NCI-H187 (cell line): Measurements from ENCODE around the gene FGD2.
"Not testable (repeated sequence)": the region's sequence is repeated elsewhere in the genome, so short reads cannot be mapped to it uniquely, and the experiment has no call there.

Experiments
- DNase-seq, 2 experiments: peaks; one replicate each; lab custom pipeline; 2025; lab: John Stamatoyannopoulos, UW

The FGD2 gene

DNA sequence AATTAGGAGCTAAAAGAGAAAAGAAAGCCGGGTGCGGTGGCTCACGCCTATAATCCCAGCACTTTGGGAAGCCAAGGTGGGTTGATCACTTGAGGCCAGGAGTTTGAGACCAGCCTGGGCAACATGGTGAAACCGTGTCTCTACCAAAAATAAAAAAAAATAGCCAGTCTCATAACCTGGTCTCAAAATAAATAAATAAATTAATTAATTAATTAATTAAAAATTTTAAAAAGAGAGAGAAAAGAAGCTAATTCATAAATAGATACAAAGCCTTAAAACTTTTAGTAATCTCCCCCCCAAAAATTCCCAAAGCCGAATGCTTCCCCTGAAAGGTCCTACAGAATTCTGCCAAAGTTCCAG, 53.5 kb downstream of the FGD2 start:
- DNase-seq: not testable (repeated sequence)

DNA sequence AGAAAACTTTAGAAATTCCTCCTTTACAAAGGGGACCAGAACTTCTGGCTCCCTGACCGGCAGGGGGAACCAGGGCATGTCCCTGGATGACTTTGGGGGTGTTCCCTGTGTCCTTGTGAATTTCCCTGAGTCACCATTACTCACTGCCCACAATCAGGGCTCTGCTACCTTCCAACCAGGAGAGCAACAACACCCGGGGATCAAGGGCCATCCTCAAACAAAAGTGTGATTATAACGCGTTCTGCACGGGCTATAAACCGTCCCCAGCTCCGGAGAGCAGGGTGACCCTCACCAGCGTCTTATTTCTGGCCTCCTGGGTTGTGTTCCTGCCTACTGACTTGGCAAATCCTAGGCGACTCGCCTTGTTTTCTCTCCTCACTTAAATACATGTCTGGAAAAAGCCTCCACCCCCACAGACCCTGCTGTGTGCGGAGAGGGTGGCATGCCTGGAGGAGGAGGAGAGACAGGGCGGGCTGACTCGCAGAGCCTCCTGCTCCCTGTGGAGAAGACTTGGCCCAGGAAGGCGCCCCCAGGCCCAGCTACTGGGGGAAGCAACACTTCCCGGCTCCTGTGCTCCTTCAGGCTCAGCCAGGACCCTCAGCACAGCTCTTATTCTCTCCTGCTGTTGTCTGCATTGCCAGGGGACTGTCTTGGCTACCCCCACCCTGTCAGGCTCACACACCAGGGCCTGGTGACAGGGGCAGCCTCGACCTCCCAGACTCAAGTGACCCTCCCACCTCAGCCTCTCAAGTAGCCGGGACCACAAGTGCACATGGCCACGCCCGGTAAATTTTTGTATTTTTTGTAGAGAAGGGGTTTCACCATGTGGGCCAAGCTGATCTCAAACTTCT, 54.1 kb downstream of the FGD2 start:
- no peak for DNase-seq

DNA sequence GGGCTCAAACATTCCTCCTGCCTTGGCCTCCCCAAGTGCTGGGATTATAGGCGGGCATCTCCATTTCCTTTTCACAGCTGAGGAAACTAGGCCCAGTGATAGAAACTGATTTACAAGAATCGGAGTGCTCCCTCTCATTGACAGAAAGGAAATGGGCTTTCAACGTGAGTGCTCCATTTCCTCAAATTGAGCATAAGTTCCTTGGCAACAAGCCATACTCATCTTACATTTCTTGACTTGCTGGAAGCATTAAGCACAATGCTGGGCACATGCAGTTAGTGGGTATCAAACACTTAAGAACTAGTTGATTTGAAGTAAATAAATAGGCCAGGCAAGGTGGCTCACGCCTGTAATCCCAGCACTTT, 54.7 kb downstream of the FGD2 start:
- DNase-seq: no peak

DNA sequence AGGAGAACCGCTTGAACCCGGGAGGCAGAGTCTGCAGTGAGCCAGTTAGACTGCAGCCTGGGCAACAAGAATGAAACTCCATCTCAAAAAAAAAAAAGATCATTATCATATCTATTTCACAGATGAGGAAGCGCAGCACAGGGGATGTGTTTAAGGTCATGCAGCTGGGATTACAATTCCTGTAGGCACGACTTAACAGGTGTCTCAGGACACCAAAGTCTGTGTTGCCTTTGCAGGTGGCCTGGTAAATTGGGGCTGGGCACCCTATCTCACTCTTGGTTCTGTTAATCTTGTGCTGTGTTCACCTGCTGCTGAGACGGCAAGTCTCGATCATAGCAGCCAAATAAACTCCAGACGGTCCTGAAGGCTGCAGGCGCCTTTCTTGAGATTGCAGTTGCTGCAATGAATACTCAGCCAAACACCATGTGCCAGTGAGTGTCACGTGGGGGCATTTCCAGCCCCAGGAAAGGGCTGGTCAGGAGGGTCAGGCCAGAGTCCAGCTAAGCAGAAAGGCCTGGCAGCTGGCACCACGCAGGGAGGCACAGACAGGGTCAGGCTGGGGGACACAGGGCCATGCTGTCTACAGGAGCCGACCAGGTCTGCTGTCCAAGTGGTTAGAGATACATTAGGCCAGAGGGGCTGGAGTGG, 55.8 kb downstream of the FGD2 start:
- DNase-seq: no peak

DNA sequence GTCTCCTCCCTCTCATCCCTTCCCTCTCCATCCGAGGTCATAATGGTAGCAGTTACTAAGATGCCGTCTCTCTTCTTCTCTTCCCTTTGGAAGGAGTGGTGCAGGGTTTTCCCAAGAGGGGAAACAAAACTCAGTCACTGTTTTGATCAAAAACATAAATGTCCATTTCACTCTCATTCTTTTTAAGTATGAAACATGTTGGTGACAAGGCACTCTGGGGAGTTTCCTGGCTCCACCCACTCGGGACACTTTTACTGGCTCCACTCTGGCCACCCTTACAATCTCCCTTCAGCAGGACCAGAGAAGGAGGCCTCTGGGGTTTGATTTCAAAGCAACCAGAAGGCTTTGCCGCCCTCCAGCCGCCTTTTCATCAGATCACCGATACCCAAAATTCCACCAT, 57.0 kb downstream of the FGD2 start:
- DNase-seq: no peak

DNA sequence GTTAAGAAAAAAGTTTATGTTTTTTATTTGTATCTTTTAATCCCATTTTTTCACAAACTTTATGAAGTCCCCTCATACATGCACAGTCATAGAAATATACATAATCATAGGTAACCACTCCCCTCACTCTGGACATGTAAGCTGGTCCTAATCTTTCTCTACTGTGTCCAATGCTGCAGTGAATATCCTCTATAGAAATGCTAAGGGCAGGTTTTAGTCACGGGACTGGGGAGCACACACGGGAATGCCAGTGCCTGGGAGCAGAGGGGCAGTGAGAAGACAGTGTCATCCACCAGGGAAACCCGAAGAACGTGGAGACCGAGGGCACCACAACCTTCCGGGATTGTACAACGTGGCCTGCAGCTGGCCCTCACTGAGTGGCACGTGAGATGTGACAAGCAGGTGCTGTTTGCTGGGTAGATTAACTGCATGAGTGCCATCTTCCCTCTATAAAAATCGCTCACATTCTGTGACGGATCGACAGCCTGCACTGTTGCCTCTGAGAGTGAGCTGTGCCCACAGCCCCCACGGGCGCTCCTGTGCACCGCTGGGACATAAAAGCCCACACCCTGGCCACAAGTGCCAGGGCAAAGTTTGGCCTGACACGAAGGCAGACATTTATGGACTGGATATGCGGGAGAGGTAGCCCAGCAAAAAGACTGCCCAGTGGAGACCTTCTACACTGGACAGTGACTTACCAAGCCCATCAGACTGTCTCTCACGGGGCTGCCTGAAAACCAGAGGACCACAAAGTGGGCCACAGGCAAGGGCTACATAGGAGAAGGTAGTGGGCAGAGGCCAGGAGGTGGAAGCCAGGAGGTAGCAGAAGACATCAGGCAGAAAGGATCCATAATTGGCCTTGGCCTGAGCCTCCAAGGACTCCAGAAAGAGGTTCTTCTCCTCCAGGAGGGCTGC, 63.2 kb downstream of the FGD2 start:
- peak; percentile 22 to 45 for DNase-seq

DNA sequence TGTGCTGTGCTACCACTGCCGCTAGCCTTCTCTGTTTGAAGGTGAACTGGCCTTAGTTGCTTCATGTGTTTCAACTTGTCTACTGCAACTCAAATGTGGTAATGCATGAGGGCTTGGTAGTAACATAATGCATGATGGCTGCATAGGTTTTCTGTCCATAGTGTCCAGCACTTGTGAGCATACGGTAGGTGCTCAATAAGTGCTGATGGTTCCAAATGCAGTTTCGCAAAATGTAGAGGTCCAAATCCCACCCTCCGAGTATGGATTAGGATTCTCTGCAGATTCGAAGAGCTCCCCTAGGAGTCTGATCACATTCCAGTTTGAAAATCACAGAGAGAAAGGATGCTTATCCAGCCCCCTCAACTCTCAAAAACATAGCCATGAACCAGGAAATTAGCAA, 64.2 kb downstream of the FGD2 start:
- DNase-seq: no peak

DNA sequence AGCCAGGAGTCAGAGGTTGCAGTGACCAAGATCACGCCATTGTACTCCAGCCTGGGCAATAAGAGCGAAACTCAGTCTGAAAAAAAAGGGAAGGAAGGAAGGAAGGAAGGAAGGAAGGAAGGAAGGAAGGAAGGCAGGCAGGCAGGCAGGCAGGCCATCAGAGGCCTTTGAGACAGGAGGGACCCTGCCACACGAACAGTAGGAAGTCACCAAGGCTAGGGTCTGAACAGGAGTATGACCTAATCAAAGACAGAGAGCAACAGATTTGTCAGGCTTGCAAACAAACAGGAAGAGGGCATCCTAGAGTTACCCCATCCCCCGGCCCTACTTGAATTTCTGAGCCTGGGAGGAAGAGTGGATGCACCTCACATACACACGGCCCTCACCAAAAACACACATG, 67.1 kb downstream of the FGD2 start:
- no peak for DNase-seq

DNA sequence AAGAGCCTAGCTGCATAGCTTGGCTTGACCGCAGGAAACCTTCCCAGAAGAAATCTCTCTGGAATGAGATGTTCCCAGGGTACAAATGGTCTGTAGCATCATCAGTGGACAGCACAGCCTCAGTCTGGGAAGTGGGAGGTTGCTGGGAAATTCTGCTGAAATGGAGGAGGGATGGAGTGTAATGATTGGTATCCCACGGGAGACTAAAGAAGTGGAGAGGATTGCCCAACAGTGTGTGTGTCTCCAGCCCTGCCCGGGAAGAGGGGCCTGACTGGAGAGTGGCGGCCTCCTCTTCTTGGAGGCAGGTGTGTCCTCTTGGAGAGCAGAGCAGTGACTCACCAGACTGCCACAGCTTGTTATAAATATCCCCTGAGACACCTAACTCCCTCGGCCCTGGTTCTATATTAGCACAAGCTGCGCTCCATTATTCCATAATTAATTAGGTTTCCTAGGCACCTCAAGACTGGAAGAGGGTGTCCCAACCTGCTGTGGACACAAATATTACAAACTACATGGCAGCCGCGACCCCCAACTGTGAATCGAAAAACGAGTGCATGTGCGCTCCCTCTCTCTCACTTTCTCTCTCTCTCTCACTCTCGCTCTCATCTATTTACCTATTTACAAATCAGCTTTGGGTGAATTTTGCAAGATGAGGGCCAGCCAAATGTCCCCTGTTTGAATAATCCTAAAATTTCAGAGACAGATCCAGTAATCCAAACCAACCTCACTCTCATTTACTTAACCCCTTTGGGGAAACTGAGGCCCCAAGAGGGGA, 68.8 kb downstream of the FGD2 start:
- no peak for DNase-seq

DNA sequence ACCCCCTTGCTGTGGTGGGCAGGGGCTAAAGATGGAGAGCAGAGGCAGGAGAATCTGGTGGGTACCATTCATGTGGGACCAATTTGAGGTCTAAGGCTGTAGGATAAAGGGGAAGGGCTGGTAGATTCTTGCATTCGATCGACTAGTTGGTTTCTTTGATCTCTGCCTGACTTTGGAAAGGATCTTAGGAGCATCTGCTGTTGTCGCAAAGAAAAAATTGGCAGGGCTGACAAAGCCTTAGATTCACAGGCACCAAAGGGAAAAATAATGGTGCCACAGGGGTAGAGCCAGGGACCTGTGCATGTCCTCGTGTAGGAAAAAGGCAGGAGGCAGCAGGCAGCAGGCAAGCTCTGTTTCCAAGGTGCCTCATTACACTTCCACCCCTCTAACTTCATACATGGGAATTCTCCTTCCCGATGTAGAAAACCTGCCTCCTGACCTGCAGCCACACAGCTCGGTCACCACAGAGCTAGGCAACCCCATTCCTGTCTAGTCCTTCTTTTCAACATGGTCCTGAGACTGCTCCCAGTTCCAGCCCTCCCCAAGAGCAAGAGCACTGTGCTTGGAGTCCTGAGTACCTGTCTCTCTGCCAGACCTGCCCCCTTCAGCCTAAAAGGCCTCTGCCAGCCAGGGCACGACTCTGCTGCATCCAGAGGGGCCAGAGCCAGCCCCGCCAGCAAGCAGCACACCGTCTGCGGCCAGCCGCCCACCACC, 71.9 kb downstream of the FGD2 start:
- DNase-seq: no peak

DNA sequence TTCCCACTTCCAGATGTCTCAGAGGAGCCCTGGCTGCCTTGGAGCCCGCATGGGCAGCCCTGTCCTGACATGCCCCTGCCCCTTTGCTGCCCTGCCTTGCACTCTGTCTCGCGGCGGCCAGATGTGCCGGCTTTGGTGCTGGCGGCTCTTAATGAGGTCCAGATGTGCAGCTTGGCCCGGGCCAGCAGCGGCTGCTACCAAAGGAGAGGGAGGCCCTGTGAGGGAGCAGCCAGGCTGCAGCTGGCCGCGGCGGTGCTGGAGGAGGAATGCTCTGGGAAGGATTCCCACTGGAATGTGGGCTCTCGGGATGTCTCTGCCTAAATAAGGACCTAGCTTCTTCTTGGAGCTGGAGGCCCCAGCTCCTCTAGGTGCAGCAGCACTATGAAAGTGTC, 72.4 kb downstream of the FGD2 start:
- DNase-seq: no peak
